ENCODE measurements around the gene TRIM29.
A peak's percentile ranks its signal among the peaks of the same experiment; 100 is the strongest.

Gene TRIM29

DNA sequence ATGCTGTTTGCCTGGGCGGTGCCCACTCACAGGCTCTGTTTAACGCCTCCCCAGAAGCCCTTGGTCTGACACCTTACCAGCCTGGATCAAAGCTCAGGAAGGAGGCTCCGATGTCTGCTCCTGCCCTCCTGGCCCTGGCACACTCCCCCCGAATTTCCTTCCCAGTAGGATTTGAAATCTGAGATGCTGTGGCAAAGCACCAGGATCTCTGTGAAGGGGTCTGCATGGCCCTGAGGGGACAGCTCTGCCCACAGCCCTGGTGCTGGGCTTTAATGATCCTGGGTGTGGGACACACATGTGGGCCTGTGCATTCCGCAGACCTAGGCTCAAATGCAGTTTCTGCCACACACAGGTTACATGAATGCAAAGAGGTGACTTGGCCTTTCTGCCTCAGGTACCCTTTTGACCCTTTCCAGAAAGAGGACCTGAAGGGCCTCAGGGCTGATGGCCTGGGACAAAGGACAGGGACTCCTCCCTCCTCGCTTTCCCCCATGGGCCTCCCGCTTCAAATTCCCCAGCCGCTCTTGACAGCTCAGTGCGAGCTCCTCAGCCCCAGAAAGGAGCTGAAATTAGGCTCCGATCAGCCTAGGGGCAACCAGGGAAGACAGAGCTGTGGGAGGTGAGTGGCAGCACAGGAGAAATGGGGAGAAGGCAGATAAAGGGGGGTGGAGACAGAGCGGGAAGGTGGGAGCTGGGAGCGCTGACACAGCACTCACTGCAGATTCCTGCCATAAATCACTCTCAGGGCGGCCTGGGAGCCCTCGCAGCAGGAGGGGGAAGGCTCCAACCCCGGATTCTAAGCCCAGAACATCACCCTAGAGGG is 41.3 kb downstream of the TRIM29 start:
- DNase-seq, result no peak

DNA sequence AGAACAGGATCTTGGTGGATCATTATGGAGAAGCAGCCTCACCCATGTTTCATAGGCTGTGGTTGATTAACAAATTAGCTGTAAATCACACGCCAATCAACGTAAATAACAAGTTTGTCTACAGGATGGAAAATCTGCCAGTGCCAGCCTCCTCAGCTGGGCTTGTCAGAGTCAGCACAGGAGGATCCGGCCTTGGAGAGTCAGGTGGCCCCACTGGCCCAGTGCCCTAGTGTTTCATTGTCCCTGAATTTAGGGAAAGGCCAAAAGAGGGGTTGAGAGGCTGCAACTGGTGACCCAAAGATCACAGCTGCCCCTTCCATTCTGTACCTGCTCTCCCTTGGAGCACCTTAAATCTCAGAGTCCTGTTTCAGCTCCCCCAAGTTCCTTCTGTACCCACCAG is 42.4 kb downstream of the TRIM29 start:
- no peak for DNase-seq

DNA sequence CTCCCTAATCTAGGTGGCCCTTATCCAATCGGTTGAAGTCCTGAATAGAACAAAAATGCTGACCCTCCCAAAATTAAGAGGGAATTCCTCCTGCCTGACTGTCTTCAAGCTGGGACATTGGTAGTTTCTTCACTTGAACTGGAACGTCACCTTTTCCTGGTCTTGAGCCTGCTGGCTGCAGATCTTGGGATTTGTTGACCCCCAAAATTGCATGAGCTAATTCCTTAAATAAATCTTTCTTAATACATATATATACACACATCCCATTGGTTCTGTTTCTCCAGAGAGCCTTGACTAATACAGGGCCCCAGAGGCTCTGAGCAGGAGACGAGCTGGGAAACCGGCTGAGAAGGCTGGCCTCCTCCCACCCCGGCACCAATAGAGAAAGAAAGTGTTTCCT is 46.2 kb downstream of the TRIM29 start:
- DNase-seq, result no peak

DNA sequence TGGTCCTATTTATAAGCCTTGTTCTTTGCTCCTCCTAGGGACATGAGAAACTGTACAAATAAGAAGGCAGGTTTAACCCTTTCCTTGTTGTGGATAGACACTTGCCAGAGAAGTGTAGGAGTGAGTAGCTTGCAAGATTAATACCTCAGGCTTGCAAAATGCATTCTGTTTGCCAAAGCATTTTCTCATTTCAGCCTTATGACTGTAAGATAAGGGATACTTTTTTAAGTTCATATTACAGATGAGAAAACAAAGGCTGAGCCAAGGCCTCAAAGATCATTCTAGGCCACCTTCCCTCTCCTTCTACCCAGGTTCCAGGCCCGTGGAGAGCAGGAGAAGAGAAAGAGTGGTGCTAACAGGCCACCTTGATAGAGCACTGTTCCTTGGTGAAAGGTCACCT is 46.8 kb downstream of the TRIM29 start:
- DNase-seq, result no peak

DNA sequence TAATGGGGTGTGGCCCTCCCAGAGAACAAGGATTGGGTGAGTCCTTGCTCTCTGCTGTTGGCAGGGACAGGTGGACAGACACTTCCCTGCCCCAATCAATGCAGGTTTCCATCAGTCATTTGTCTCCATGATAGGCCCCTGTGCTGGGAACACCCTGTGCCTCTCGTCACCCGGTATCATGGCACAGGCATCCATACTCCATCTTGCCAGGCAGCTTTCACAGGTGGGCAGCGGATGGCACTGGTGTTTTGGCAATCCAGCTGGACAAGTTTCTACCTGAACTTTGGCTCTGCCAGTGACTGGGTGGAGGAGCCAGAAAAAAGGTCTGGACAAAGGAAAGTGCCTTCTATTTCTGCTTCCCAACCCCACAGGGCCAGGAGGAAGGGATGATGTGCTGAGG is 47.5 kb downstream of the TRIM29 start:
- no peak for DNase-seq

DNA sequence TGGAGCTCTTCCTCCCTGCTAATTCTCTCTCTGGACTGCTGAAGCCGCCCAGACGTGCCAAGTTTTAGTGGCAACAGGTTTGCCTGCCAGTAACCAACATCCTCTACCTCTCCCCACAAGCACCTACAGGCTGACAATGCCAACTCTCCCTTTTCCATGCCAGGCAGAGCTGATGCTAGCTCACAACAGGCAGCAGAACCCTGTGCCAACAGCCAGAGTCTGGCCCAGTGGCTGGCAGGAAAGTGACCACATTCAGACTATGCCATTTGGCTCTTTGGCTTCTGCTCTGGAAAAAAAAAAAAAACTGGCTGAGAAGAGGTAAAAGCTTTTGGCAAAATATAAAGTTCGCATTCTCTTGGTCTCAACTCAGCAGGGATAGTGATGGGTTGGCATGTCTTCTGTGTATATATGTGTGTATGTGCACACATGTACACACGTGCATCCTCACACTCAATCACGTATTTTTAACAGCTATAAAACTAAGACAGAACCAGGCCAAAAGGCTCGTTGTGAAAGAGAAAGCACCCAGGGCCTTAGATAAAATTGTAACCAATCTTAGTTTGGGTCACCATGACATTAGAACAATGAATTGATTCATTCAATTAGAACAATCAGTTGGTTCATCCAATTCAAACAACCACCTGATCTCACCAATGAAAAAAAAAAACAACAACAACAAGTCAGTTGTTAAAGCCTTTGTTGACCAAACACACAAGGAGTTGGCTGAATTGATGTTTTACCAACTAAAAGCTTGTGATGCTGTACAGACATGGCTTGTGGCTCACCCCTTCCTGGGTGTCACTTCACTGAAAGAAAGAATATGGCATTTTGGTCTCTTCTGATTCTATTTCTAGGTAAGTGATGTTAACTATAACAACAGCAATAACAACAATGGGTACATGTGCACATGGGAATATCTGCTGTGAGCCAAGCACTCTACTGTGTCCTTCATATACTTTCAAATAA is 48.6 kb downstream of the TRIM29 start:
- DNase-seq, result no peak

DNA sequence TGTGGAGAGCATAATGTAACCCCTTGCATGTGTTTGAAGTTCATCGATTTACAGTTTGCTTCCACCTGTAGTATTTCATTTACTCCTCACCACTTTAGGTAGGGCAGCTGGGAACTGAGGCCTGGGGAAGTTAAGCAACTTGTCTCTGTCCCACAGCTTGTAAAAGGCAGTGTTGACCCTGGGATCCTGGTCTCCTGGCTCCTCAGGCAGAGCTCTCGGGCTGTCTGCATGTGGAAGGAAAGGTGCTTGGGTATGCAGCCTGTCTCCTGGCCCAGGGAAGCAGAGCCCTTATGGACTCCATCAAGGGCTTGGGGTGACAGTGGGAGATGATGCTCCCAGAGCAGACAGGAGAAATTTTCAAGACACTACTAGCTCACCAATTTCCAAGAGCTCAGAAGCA is 49.9 kb downstream of the TRIM29 start:
- no peak for DNase-seq

DNA sequence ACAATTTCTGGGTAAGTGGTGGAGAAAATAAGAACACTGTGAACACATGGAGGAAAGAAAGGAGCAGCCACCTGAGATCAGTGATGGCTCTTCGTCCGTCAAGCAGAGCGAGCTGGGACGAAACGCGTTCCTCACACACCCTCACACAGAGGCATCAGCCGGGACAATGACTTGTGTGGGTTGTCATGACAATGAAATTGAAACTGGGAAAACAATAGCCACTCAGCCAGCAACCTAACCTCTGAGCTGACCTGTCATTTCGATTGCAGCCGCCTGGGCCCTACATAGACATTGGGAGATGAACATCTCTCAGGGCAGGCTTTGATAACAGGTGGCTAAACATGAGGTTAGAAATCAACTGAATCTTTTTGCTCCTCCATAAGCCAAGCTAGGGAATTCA is 51.3 kb downstream of the TRIM29 start:
- DNase-seq, result no peak

DNA sequence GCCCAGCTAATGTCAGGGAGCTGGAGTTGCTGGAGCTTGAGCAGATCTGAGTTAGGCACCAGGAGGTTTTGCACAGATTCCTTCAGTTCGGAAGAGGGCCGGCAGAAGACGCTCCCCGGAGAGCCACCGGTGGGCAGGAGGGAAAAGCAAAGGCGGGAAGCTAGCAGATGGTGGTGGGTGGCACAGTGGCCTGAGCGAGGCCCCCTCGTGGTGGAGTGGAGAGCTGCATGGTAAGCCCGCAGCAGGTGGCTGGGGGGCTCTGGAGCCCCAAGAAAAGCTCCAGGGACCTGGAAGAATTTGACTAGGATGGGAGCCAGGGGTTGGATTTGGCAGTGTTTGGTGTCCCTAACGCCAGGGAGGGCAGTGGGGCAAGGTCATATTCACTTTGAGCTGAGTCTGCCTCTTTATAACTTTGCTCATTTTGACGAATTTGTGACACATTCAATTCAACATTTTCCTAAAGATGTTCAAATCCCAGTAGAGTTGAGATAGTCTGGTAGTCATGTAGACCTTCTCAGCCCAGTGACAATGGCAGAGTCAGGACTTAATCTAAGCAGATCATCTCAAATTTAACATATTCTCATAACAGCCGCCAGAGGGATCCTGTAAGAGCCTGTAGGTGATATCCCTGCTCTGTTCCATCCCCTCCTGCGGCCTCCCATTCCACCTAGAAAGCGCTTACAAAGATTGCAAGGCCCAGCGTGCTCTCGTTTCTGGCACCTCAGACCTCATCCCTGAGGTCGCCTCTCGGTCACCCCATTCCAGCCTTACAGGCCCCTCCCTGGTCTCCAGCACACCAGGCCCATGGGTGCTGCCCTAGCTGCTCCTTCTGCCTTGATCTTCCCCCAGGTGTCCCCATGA is 57.9 kb downstream of the TRIM29 start:
- no peak for DNase-seq

DNA sequence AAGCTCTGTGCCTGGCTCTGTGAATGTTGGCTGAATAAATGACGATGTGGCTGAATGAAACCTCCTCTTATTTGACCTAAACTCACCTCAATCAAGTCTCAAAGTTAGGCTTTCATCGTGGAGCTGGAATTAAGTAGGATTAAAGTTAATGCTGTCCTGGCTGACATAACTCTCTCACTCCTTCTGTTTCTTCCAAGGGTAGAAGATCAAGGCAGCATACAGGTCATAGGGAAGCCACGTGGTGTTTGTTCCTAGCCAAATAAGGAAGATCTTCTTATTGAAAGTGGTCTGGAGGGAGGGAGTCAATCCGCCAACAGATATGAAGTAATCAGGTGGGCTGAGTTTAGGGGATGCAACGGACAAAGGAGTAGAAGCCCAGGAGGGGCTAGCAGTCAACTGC is 59.5 kb downstream of the TRIM29 start:
- DNase-seq, result peak in 1 of 2 experiments; percentile 69

DNA sequence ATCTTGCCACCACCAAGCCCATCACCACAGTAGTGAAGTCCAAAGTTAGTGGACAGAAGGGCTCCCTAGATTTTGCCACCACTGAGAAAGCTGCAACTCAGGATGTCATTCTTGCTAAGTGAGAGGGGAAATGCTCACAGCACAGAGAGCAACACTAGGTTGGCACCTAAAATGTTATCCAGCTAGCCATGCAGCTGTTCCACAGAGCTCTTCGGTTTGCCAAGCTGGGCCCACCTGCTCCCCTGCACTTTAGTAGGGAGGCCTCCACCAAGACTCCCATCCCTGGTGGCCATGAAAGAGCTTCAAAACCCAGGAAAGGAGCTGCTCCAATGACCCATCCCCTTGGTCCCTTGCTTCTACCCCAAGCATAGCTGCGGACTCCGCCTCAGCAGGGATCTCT is 63.8 kb downstream of the TRIM29 start:
- DNase-seq, result peak in 1 of 2 experiments; percentile 10

DNA sequence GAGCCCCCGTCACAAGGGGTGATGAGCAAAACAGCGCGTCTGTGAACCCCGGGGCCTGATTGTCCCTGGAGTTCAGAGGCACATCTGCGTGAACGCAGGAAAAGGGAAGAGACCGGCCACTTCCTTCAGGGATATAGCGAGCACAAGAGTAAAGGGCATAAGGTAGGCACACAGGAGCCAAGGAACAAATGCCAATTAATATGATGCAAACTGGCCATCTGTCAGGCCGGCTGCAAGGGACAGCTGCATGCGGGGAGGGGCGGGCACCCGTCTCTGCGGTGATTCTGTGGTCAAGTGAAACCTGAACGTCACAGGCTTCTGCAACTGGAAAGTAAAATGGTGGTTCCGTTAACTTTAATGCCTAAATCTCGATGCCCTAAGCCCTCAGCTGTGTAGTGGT is 64.7 kb downstream of the TRIM29 start:
- DNase-seq, result peak; percentile 82 to 92

DNA sequence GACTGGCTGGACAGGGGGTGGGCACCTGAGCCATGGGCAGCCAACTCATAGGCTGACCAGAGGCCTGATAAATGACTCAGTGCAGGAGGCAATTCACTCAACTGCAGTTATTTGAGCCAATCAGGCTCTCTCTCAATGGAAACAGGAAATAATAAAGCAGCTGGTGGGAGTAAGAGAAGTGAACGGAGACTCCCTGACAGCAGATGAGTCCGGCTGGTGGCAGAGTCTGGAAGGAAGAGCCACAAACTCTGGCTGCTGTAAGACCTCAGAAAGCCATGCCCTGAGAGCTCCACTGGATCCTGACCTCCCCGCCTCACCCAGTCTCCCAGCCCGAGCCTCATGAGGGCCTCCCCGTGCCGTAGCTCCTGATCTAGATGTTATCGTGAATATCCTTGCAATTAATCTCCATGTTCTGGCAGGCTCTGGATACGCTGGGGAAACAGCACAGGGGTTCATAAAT is 69.8 kb downstream of the TRIM29 start:
- DNase-seq, result peak; percentile 41 to 72

DNA sequence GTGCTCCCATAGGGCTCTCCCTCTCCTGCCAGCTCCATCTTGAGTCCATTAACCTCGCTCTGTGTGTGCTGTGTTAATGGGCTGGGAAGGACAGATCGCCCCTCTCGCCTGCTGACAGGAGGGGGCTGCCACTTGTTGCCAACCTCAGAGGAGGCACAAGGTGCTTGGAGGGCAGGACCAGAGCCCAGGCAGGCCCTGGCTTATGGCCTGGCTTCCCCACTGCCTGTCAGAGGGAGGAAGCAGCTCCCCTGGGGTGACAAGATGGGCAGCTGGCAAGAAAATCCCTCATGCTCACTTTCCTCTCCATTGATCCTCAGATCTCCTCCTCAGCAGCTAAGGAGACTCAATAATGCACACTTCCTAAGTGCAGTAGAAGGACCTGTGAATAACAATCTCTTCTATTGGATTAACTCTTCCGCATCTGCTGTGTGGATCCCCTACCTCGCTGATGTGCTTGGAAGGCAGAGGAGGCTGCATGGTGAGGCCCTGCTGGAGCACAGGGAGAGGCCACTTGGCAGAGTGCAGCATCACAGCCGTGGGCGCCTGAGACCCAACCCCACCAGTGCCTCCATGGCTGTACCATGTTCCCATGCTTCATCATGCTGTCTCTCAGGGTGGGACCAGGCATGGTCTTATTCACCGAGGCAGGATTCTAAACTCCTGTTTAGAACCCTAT is 70.3 kb downstream of the TRIM29 start:
- peak; percentile 90 to 94 for DNase-seq

DNA sequence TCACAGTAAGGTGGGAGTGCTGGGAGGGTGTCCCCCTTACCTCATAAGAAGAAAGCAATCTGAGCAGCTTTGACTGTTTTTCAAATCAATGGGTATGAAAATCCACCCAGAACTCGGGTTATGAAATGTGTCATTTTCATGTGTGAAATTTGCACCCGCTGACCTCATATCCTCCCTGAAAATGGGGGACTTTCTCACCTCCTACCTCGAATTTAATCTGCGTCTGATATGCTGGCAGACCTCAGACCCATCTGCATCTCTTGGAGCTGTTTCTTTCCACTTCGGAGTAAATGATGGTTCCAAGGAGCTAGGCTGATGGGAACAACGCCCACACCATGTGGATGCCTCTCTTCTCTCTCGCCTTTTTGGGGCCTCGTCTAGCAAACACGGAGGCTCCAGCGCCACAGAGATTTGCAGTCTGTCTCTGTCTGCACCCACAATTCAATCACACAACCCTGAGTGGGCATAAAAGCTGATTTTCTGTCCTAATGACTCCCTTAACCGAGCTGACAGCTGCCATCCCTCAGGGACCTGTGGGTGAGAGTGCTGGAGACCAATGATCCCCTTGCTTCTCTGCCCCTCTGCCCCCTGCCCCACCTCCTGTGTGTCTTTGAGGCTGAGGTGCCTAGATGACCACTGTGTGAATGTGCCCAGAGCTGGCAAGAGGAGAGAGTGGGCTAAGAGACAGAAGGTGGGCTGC is 71.0 kb downstream of the TRIM29 start:
- peak in 1 of 2 experiments; percentile 51 for DNase-seq

DNA sequence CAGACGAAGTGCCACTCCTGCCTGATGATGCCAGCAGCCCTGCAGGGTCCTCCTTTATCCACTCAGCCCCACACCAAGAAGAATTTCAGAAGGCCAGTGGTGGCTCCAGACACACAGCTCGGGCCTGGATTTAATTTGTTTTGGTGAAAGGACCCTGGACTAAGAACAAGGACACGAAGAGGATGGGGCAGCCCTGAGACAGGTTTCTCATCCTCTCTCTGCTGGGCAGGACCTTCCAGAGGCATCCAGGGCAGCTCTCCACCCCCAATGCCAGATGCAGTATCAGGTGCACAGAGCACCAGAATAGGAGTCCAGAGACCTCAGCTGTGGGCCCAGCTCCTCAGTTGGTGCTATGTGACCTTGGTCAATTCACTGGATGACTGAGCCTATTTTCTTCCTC is 72.0 kb downstream of the TRIM29 start:
- no peak for DNase-seq

DNA sequence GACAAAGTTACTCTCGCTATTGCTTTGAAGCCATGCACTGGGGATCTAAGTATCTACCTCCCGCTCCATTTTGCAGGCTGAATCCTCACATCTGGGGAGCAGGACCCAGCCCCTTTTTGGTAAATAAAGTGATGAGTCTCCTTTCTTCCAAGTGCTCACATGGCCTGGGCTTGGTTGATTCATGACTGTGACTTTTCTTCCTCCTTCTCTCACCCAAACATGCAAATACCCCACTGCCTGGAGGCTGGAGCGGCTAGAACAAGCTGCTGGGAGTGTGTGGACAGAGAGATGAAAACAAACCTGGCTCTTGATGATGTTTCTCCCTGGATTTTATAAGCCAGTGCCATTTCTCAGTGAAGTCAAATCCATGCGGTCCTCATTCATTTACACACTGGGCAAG is 72.7 kb downstream of the TRIM29 start:
- DNase-seq, result no peak

DNA sequence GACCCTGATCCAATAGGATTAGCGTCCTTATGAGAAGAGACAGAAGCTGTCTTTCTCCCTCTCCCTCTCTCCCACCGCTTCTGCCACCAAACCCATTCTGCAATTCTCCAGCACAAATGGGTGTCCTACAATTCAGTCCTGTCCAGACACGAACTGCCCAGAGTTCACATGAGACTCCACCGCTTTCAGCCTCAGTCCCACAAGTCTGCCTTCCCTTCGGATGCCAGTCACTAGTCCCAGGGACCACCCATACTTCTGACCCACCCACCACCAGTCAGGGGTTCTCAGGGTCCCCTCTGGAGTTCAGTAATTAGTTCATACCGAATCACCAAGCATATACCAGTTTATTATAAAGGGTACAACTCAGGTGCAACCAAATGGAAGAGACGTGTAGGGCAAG is 73.6 kb downstream of the TRIM29 start:
- no peak for DNase-seq

DNA sequence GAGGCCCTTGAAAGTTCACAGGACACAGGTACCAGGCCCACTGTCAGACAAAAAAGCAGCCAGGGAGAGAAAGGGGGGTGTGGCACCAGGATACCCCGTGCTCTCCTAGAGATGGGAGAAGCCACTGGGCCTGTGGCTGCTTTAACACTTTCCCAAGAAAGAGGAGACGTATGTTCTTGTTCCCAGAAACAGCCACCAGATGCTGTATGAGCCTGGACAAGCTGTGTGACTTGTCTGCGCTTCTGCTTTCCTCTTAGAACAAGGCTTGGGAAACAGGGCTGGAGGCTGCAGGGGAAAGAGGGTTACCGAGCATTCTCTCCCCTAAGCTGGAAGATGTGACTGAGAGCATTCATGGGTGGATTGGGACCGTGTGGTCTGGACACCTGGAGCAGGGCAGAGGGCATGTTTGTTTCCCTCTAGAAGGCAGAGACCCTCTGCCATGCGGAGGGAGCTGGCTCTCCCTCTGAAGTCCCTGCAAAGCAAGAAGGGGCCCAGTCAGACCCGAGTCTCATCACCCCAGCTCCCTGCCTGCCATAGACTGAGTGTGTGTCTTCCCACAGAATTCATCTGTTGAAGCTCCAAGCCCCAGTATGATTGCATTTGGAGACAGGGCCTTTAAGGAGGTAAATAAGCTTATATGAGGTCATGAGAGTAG is 74.1 kb downstream of the TRIM29 start:
- peak in 1 of 2 experiments; percentile 46 for DNase-seq

DNA sequence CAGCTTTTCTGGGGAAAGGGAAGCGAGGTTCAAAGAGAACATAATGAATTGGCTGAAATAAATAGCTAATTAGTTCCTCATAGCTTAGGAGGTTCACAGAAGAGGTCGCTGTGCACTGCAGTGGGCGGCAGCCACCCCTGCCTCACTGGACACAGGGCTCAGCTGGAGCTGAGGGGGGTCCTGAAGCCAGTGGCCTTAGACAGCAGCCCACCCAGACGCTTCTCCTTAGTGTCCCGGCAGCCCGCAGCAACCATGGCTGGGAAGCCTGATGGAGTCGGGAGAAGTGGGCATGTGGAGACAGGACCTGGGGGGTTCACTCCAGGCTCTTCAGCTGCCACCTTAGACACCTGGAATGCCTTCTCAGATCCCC is 75.4 kb downstream of the TRIM29 start:
- DNase-seq, result no peak

Data from NCI-H524 (cell line).